HCT116 (cell line): ENCODE results near the gene BMAL1. TPM values are rescaled to one million over a fixed set of nuclear protein-coding genes. Genes with fewer than 3 reads are reported as not detected.

ENCODE experiments used
- ATAC-seq: fragments of 200-7000 bp; cut with Tn5 transposase; 2 replicates; pipeline ENCODE4 v1.9.1; 2020; ENCODE audit warnings: mild to moderate bottlenecking, moderate library complexity
- BruUV-seq: library from RNA; stranded (reverse); fragments of 400-500 nt; replicated peaks from 2 replicates; lab custom pipeline; 2021; lab: Mats Ljungman, UMichigan
- CTCF ChIA-PET: fragments of 300-600 bp; sonication (Branson Sonifier 250); formaldehyde crosslinking; loops from one replicate; lab custom pipeline; 2021; ENCODE audit warnings: antibody characterized with exemption; lab: Charles Lee
- POLR2A ChIA-PET: fragments of 300-600, 350-600 bp; sonication (Branson Sonifier 250); formaldehyde crosslinking; loops from one replicate; lab custom pipeline; 2021; ENCODE audit warnings: antibody characterized with exemption; lab: Charles Lee
- RAD21 ChIA-PET, 2 experiments: fragments of 300-600 bp; sonication (Branson Sonifier 250); formaldehyde crosslinking; loops; one replicate each; lab custom pipeline; 2023; ENCODE audit warnings: low total read pairs in 2 of 2; ENCODE audit not compliant: uncharacterized antibody in 2 of 2, unreplicated experiment in 2 of 2, low non-redundant PET in 1 of 2; lab: Charles Lee
- DNase-seq: peaks from one replicate; pipeline ENCODE4 v3.0.0-alpha.2; 2010; ENCODE audit warnings: low read depth, low spot score
- H2AFZ ChIP-seq: fragments of 200-600 bp; shearing (Covaris generic), sonication (generic); 2 replicates; pipeline ENCODE4 v1.6.1; 2017; ENCODE audit warnings: low read depth, mixed run types, mixed read lengths, antibody characterized with exemption, low read length; ENCODE audit not compliant: poor library complexity, severe bottlenecking
- H3K27ac ChIP-seq: 2 replicates; pipeline ENCODE4 v1.5.1; 2012; ENCODE audit warnings: low read depth, low read length
- H3K27me3 ChIP-seq: fragments of 200-600 bp; sonication (generic); 2 replicates; pipeline ENCODE4 v1.6.1; 2016; ENCODE audit warnings: mixed run types, low read length, mixed read lengths; ENCODE audit not compliant: insufficient read depth
- H3K36me3 ChIP-seq, 2 experiments: fragments of 200-500 bp in 1 of 2; fragments of 200-600 bp in 1 of 2; sonication (Bioruptor generic) in 1 of 2; sonication (generic) in 1 of 2; 2 replicates each; pipeline versions ENCODE4 v1.5.1 to v1.6.1; 2014 to 2016; ENCODE audit warnings: low read length in 2 of 2, inconsistent platforms in 1 of 2, mixed read lengths in 1 of 2, mixed run types in 1 of 2; ENCODE audit not compliant: insufficient read depth in 2 of 2, control insufficient read depth in 1 of 2
- H3K4me1 ChIP-seq, 2 experiments: fragments of 200-600 bp in 1 of 2; sonication (generic) in 1 of 2; 2 replicates each; pipeline versions ENCODE4 v1.5.1 to v1.6.1; 2012 to 2017; ENCODE audit warnings: low read length in 2 of 2, inconsistent platforms in 1 of 2, mild to moderate bottlenecking in 1 of 2, mixed read lengths in 1 of 2, mixed run types in 1 of 2, moderate library complexity in 1 of 2; ENCODE audit not compliant: insufficient read depth in 2 of 2, control insufficient read depth in 1 of 2
- H3K4me2 ChIP-seq: fragments of 200-600 bp; sonication (generic); 2 replicates; pipeline ENCODE4 v1.6.1; 2017; ENCODE audit warnings: mixed run types, low read length, mixed read lengths
- H3K4me3 ChIP-seq, 2 experiments: fragments of 200-600 bp in 1 of 2; sonication (generic) in 1 of 2; replicated peaks in 1 of 2; 2 replicates each; pipeline ENCODE4 v1.5.1; 2011 to 2016; ENCODE audit warnings: low read length in 2 of 2, control low read depth in 1 of 2, low read depth in 1 of 2, mild to moderate bottlenecking in 1 of 2, mixed read lengths in 1 of 2, mixed run types in 1 of 2
- H3K79me2 ChIP-seq: fragments of 200-600 bp; sonication (generic); 2 replicates; pipeline ENCODE4 v1.6.1; 2017; ENCODE audit warnings: mild to moderate bottlenecking, mixed run types, low read length, moderate library complexity, mixed read lengths; ENCODE audit not compliant: insufficient read depth
- H3K9ac ChIP-seq: fragments of 200-600 bp; sonication (generic); 2 replicates; pipeline ENCODE4 v1.6.1; 2016; ENCODE audit warnings: low read length, mixed read lengths
- H3K9me2 ChIP-seq: fragments of 200-600 bp; sonication (generic), shearing (Covaris generic); 2 replicates; pipeline ENCODE4 v1.6.1; 2017; ENCODE audit warnings: mixed run types, mild to moderate bottlenecking, moderate library complexity; ENCODE audit not compliant: insufficient read depth
- H3K9me3 ChIP-seq, 2 experiments: fragments of 200-500 bp in 1 of 2; fragments of 200-600 bp in 1 of 2; sonication (Bioruptor generic) in 1 of 2; sonication (generic) in 1 of 2; 2 replicates each; pipeline ENCODE4 v1.6.1; 2014 to 2017; ENCODE audit warnings: low read length in 2 of 2, mixed read lengths in 2 of 2, inconsistent platforms in 1 of 2, low read depth in 1 of 2, mild to moderate bottlenecking in 1 of 2, mixed run types in 1 of 2, moderate library complexity in 1 of 2; ENCODE audit not compliant: control insufficient read depth in 1 of 2, insufficient read depth in 1 of 2
- H4K20me1 ChIP-seq: fragments of 200-600 bp; sonication (generic), shearing (Covaris generic); 2 replicates; pipeline ENCODE4 v1.6.1; 2017; ENCODE audit warnings: mixed run types, mild to moderate bottlenecking, moderate library complexity; ENCODE audit not compliant: insufficient read depth
- CEBPB ChIP-seq: IDR thresholded peaks from 2 replicates; pipeline ENCODE4 v1.6.1; 2012; ENCODE audit warnings: low read depth
- EZH2 ChIP-seq: fragments of 200-600 bp; sonication (generic); IDR thresholded peaks from 2 replicates; pipeline ENCODE4 v1.6.1; 2017; ENCODE audit warnings: antibody characterized with exemption, mixed run types
- EZH2phosphoT487 ChIP-seq: fragments of 200-600 bp; IDR thresholded peaks from 2 replicates; pipeline ENCODE4 v1.6.1; 2018; ENCODE audit warnings: antibody characterized with exemption, borderline replicate concordance
- POLR2AphosphoS5 ChIP-seq: IDR thresholded peaks from 2 replicates; pipeline ENCODE4 v1.6.1; 2011; ENCODE audit warnings: mild to moderate bottlenecking, low read depth, low read length, moderate library complexity
- RAD21 ChIP-seq: IDR thresholded peaks from 2 replicates; pipeline ENCODE4 v1.6.1; 2012; ENCODE audit warnings: low read depth, mild to moderate bottlenecking
- SIN3A ChIP-seq: IDR thresholded peaks from 2 replicates; pipeline ENCODE4 v1.6.1; 2012; ENCODE audit warnings: low read depth
- SP1 ChIP-seq: IDR thresholded peaks from 2 replicates; pipeline ENCODE4 v1.6.1; 2012; ENCODE audit warnings: low read depth
- TCF7L2 ChIP-seq: IDR thresholded peaks from 2 replicates; pipeline ENCODE4 v1.7.0; 2011; ENCODE audit warnings: borderline replicate concordance, inconsistent platforms; ENCODE audit not compliant: insufficient read depth, insufficient read length; ENCODE audit errors: extremely low read depth
- YY1 ChIP-seq: IDR thresholded peaks from 2 replicates; pipeline ENCODE4 v1.6.1; 2011; ENCODE audit warnings: low read length, low read depth, moderate library complexity, mild to moderate bottlenecking; ENCODE audit not compliant: insufficient replicate concordance; ENCODE audit errors: extremely low read depth
- intact Hi-C: fragments of 100-400 bp; cut with micrococcal nuclease; formaldehyde crosslinking; loops from 2 replicates; pipeline ENCODE4 v1.10.0; 2022
- total RNA-seq: library from RNA; stranded (reverse); gene quantifications from one replicate; pipeline ENCODE4 v1.2.1, GENCODE V29; 2021; ENCODE audit not compliant: unreplicated experiment
- TF ChIP-seq, protein P1 (sequence below): IDR thresholded peaks from 2 replicates; pipeline ENCODE4 v1.6.1; 2012

Gene BMAL1
- total RNA-seq, 1 experiment from 2014 or later: 17.6 TPM

GRCh38 chr11:13338019-13338426, 60.4 kb downstream of the BMAL1 start:
- Histone ChIP-seq H4K20me1 (no peaks in the 10 kb centered on the region), H3K9me2 (no peaks in the 10 kb centered on the region), H2AFZ (peak overlapping the region; percentile 74), H3K4me2 (peak overlapping the region; percentile 88), H3K27ac (peak overlapping the region; percentile 63), H3K36me3 (no peaks in the 10 kb centered on the region), H3K4me1 (peaks cover 68 to 83% of the 10 kb centered on the region in 2 experiments), H3K4me3 (peak overlapping the region; percentile 27 to 56), H3K27me3 (no peaks in the 10 kb centered on the region), H3K9ac (peak overlapping the region; percentile 62), H3K79me2 (no peaks in the 10 kb centered on the region), H3K9me3 (no peaks in the 10 kb centered on the region)
- RAD21 ChIA-PET: interaction anchor here (0.5 to 1.9 kb wide), 2 partner anchors 128 to 1653 kb away, joined by 5 to 12 read pairs; no protein-coding TSS in a partner anchor
- intact Hi-C loops: loop anchor here (2.0 kb wide), 1 partner anchor 59 kb away; no protein-coding TSS in a partner anchor
- BruUV-seq: TSS peak; percentile 99
- ATAC-seq (peak; percentile 1; the same call in 1 of the 2 replicates), DNase-seq (no peak)
- POLR2A ChIA-PET: interaction anchor here (0.7 to 1.7 kb wide), 5 partner anchors 11 to 1853 kb away, joined by 3 to 6 read pairs (median 4); no protein-coding TSS in a partner anchor
- CTCF ChIA-PET: interaction anchor here (1.2 to 3.5 kb wide), 4 partner anchors 16 to 128 kb away, joined by 3 to 23 read pairs (median 6); no protein-coding TSS in a partner anchor
- no peak for TF ChIP-seq RAD21
- TF ChIP-seq EZH2phosphoT487: no peak
- 0 out of 2 replicates have a peak, but pooled peaks have one; percentile 16 for TF ChIP-seq CEBPB
- TF ChIP-seq YY1: no peak

DNA sequence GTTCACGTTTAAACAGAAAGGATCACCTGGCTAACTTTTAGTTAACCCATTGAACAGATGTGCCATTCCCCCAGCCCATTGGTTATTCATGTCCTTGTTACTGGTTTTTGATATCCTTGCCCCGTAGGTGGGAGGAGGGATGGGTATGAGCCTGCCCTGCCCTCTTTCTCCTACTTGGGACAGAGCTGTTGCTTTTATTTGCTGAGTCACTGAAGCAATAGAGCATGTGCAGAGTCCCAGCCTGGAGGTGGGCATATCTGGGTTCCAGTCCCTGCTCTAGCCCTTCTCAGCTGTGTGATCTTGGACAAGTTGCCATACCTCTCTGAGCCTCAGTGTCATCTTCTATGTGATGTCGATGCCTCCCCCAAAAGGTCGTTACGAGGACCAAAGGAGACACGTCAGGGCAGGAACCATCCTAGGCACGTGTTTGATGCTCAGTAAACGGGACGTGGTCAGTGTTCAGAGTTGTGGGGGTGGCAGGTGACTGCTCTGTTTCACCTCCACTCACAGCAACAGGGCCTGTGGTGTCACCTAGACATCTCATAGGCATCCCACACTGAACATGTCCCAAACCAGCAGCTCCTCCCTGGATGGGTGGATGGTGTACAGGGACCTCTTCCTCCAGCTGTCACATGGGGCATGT, 61.0 kb downstream of the BMAL1 start:
- TF ChIP-seq SP1: peak; percentile 37; the same call in 1 of the 2 replicates
- TF ChIP-seq, protein P1, sequence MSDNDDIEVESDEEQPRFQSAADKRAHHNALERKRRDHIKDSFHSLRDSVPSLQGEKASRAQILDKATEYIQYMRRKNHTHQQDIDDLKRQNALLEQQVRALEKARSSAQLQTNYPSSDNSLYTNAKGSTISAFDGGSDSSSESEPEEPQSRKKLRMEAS: peak; percentile 79
- no peak for TF ChIP-seq SIN3A
- no peak for TF ChIP-seq EZH2
- TF ChIP-seq POLR2AphosphoS5: peak; percentile 54
- TF ChIP-seq TCF7L2: peak; percentile 18
- no peaks in the 10 kb centered on the region for H3K79me2 ChIP-seq
- ChIA-PET CTCF (interaction anchor here (0.9 to 3.5 kb wide), 6 partner anchors 15 to 434 kb away, joined by 3 to 23 read pairs (median 3); no protein-coding TSS in a partner anchor), RAD21 (interaction anchor here (0.5 to 1.9 kb wide), 3 partner anchors 128 to 1654 kb away, joined by 3 to 12 read pairs (median 5); no protein-coding TSS in a partner anchor), POLR2A (interaction anchor here (0.7 to 1.7 kb wide), 5 partner anchors 11 to 1852 kb away, joined by 3 to 6 read pairs (median 4); no protein-coding TSS in a partner anchor)
- no peaks in the 10 kb centered on the region for H3K9me3 ChIP-seq
- H3K9me2 ChIP-seq: no peaks in the 10 kb centered on the region
- BruUV-seq: TSS peak; percentile 62
- H3K27me3 ChIP-seq: no peaks in the 10 kb centered on the region
- H2AFZ ChIP-seq: peak overlapping the region; percentile 74
- intact Hi-C loops: loop anchor here (2.0 kb wide), 1 partner anchor 60 kb away; no protein-coding TSS in a partner anchor
- no peaks in the 10 kb centered on the region for H3K36me3 ChIP-seq
- peak overlapping the region; percentile 88 for H3K4me2 ChIP-seq
- peaks cover 63 to 78% of the 10 kb centered on the region in 2 experiments for H3K4me1 ChIP-seq
- peak overlapping the region; percentile 27 to 56 for H3K4me3 ChIP-seq
- peak overlapping the region; percentile 63 for H3K27ac ChIP-seq
- H4K20me1 ChIP-seq: no peaks in the 10 kb centered on the region
- ATAC-seq (peak; percentile 64), DNase-seq (no peak)
- H3K9ac ChIP-seq: peak overlapping the region; percentile 62
